ENCODE measurements around the gene JADE2. TPM values are rescaled to one million over a fixed set of nuclear protein-coding genes. Genes with fewer than 3 reads are reported as not detected.
A peak's percentile ranks its signal among the peaks of the same experiment; 100 is the strongest.

JADE2 gene
- total and polyA plus RNA-seq, 2 donors (not counting 3 experiments of a cell fraction or from before 2014, with no cell fraction given): 11.6 to 31.1 TPM

GRCh38 chr5:134547999-134548658 is 22.7 kb downstream of the JADE2 start:
- BruUV-seq (replicated peaks): no TSS peak
- Histone ChIP-seq H2AFZ (ENCODE audit: low read depth, low read length) (no peak overlapping the region), H3K79me2 (ENCODE audit: control insufficient read depth, insufficient read depth, low read length) (no peaks in the 10 kb centered on the region), H3K4me2 (ENCODE audit: insufficient read depth, low read length) (no peak overlapping the region), H3K27me3 (ENCODE audit: control insufficient read depth in 2 of 2, insufficient read depth in 2 of 2, low read length in 2 of 2) (no peaks in the 10 kb centered on the region), H3K9ac (replicated peaks; ENCODE audit: extremely low read depth, insufficient read depth, low read length) (no peak overlapping the region), H3K27ac (ENCODE audit: insufficient read depth, low read depth, low read length) (no peak overlapping the region), H3K4me3 (replicated peaks in 1 of 3; ENCODE audit: insufficient read depth in 1 of 3, low read depth in 1 of 3, low read length in 3 of 3) (no peak overlapping the region), H3K9me1 (replicated peaks; ENCODE audit: control insufficient read depth, extremely low read depth, insufficient read depth, low read length) (no peaks in the 10 kb centered on the region), H4K20me1 (replicated peaks; ENCODE audit: control insufficient read depth, extremely low read depth, insufficient read depth, low read length) (no peaks in the 10 kb centered on the region), H3K9me3 (replicated peaks; ENCODE audit: control insufficient read depth, insufficient read depth, low read length) (no peaks in the 10 kb centered on the region), H3K36me3 (ENCODE audit: control insufficient read depth in 2 of 2, extremely low read depth in 1 of 2, insufficient read depth in 2 of 2, low read length in 2 of 2) (peaks cover 0 to 4% of the 10 kb centered on the region in 2 experiments), H3K4me1 (ENCODE audit: control insufficient read depth, extremely low read depth, insufficient read depth, low read length) (peaks cover 40% of the 10 kb centered on the region)
- CTCF ChIA-PET: interaction anchor here (0.6 to 2.9 kb wide), 8 partner anchors 7 to 137 kb away, joined by 3 to 24 read pairs (median 6); partner anchors contain the start of gene CDKN2AIPNL
- FAIRE-seq (no peak), DNase-seq (ENCODE audit: low read depth, low spot score) (no peak)
- POLR2A ChIA-PET: interaction anchor here (0.8 kb wide), 1 partner anchor 8 kb away, joined by 3 read pairs; no protein-coding TSS in a partner anchor
- intact Hi-C loops (cut with micrococcal nuclease): no loop called here
- dilution Hi-C loops (cut with MboI; ENCODE audit: extremely low pct_ligation_motif_present, low sequenced_read_pairs): no loop called here
- TF ChIP-seq MYC (IDR thresholded peaks at IDR 0.05; ENCODE audit: low read depth, low read length): no peak

- H2AFZ ChIP-seq (ENCODE audit: low read depth, low read length): no peak overlapping the region
- no peak overlapping the region for H3K4me3 ChIP-seq (replicated peaks in 1 of 3; ENCODE audit: insufficient read depth in 1 of 3, low read depth in 1 of 3, low read length in 3 of 3)
- no peak overlapping the region for H3K27ac ChIP-seq (ENCODE audit: insufficient read depth, low read depth, low read length)
- dilution Hi-C loops (cut with MboI; ENCODE audit: extremely low pct_ligation_motif_present, low sequenced_read_pairs): no loop called here
- ChIA-PET CTCF (interaction anchor here (1.2 to 1.3 kb wide), 2 partner anchors 20 to 138 kb away, joined by 3 read pairs; partner anchors contain the start of gene CDKN2AIPNL), POLR2A (no interaction called here)
- H3K9me1 ChIP-seq (replicated peaks; ENCODE audit: control insufficient read depth, extremely low read depth, insufficient read depth, low read length): no peaks in the 10 kb centered on the region
- FAIRE-seq (no peak), DNase-seq (ENCODE audit: low read depth, low spot score) (peak; percentile 8)
- H4K20me1 ChIP-seq (replicated peaks; ENCODE audit: control insufficient read depth, extremely low read depth, insufficient read depth, low read length): no peaks in the 10 kb centered on the region
- H3K79me2 ChIP-seq (ENCODE audit: control insufficient read depth, insufficient read depth, low read length): no peaks in the 10 kb centered on the region
- peaks cover 53% of the 10 kb centered on the region for H3K4me1 ChIP-seq (ENCODE audit: control insufficient read depth, extremely low read depth, insufficient read depth, low read length)
- H3K9me3 ChIP-seq (replicated peaks; ENCODE audit: control insufficient read depth, insufficient read depth, low read length): no peaks in the 10 kb centered on the region
- H3K27me3 ChIP-seq (ENCODE audit: control insufficient read depth in 2 of 2, insufficient read depth in 2 of 2, low read length in 2 of 2): no peaks in the 10 kb centered on the region
- H3K36me3 ChIP-seq (ENCODE audit: control insufficient read depth in 2 of 2, extremely low read depth in 1 of 2, insufficient read depth in 2 of 2, low read length in 2 of 2): peaks cover 0 to 4% of the 10 kb centered on the region in 2 experiments
- intact Hi-C loops (cut with micrococcal nuclease): no loop called here
- no peak overlapping the region for H3K4me2 ChIP-seq (ENCODE audit: insufficient read depth, low read length)
- TF ChIP-seq FOS (IDR thresholded peaks at IDR 0.05; ENCODE audit: borderline replicate concordance, insufficient read depth, low read length): peak; percentile 31
- no peak for TF ChIP-seq MYC (IDR thresholded peaks at IDR 0.05; ENCODE audit: low read depth, low read length)
- no TSS peak for BruUV-seq (replicated peaks)
- H3K9ac ChIP-seq (replicated peaks; ENCODE audit: extremely low read depth, insufficient read depth, low read length): no peak overlapping the region
These were observed 24.2 kb downstream of the JADE2 start for GRCh38 chr5:134549714-134550113.
